ENCODE data around the gene FNDC10.

The FNDC10 gene

DNA sequence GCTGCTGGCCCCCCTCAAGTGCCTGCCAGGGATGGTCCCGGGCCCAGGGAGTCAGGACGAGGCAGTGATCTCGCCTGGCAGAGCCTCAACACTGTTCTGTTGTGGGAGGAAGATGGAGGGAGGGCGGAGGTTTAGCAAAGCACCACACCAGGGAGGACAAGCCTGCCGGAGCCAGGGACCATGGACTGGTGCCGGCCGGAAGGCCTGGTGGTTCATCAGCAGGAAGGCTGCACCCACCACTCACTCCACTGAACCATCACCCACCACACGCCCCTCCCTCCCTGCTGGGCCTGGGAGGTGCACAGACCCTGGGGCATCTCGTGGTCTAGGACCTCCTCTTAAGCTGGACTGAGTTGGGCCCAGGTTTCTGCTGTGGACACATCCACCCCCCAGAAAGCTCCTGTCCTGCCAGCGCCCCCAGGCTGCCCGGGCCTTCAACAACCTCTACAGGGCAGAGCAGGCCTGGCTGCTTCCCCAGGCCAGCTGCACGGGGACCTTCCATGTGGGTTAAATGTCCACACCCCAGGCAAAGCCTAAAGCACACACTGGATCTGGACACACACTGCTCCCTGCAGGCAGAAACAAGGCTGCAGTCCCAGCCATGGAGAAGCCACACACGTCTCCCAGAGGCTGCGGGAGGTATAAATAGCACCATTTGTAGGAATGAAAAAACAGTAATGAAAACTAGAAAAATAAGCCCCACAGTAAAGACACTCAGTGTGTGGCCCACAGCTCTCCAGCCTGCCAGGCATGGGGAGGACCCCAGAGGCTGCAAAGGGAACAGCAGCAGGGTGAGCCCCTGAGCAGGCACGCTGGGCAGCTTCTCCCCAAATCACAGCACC is 49.1 kb downstream of the FNDC10 start:
- TF ChIP-seq ZNF274 (IDR thresholded peaks at IDR 0.05; ENCODE audit: low read depth, low read length), result no peak
- H3K4me3 ChIP-seq (ENCODE audit: low read length), result no peak overlapping the region

GRCh38 chr1:1550087-1550486 is 49.8 kb downstream of the FNDC10 start:
- no peak overlapping the region for H3K4me3 ChIP-seq (ENCODE audit: low read length)
- no peak for TF ChIP-seq ZNF274 (IDR thresholded peaks at IDR 0.05; ENCODE audit: low read depth, low read length)

GRCh38 chr1:1548591-1548990 is 51.3 kb downstream of the FNDC10 start:
- TF ChIP-seq ZNF274 (IDR thresholded peaks at IDR 0.05; ENCODE audit: low read depth, low read length), result no peak
- H3K4me3 ChIP-seq (ENCODE audit: low read length), result no peak overlapping the region
